SU-DHL-6 (cell line): ENCODE results near the gene NOG.

Source experiments
- H2AFZ ChIP-seq: fragments of 200-600 bp; sonication (generic); 2 replicates; pipeline ENCODE4 v1.6.1; 2014; ENCODE audit warnings: low read depth, mild to moderate bottlenecking, moderate library complexity, mixed read lengths, antibody characterized with exemption, low read length; ENCODE audit not compliant: severe bottlenecking
- H3F3A ChIP-seq: fragments of 200-600 bp; shearing (Covaris generic); 2 replicates; pipeline ENCODE4 v1.6.0; 2016; ENCODE audit warnings: antibody characterized with exemption, mild to moderate bottlenecking; ENCODE audit not compliant: insufficient read depth
- H3K27ac ChIP-seq: fragments of 200-600 bp; sonication (generic); 2 replicates; pipeline ENCODE4 v1.5.1; 2016; ENCODE audit warnings: low read depth, mild to moderate bottlenecking, low read length, moderate library complexity, mixed read lengths
- H3K27me3 ChIP-seq: fragments of 200-600 bp; sonication (generic), shearing (Covaris generic); 2 replicates; pipeline ENCODE4 v1.6.0; 2014; ENCODE audit warnings: mild to moderate bottlenecking, low read length
- H3K36me3 ChIP-seq: fragments of 200-600 bp; sonication (generic); 2 replicates; pipeline ENCODE4 v1.6.1; 2014; ENCODE audit warnings: mild to moderate bottlenecking, low read length, mixed read lengths
- H3K4me2 ChIP-seq: fragments of 300-600, 200-600 bp; shearing (Covaris generic), sonication (generic); 2 replicates; pipeline ENCODE4 v1.6.0; 2014; ENCODE audit warnings: low read length, low read depth, mild to moderate bottlenecking; ENCODE audit not compliant: poor library complexity, severe bottlenecking
- H3K4me3 ChIP-seq: fragments of 200-600 bp; sonication (generic); 2 replicates; pipeline ENCODE4 v1.5.1; 2014; ENCODE audit warnings: antibody characterized with exemption, low read length, mild to moderate bottlenecking, mixed read lengths; ENCODE audit not compliant: insufficient read depth, poor library complexity, severe bottlenecking
- H3K79me2 ChIP-seq: fragments of 200-600 bp; sonication (generic); 2 replicates; pipeline ENCODE4 v1.6.1; 2014; ENCODE audit warnings: mild to moderate bottlenecking, low read length, moderate library complexity; ENCODE audit not compliant: insufficient read depth
- H3K9ac ChIP-seq: fragments of 200-600 bp; sonication (generic); 2 replicates; pipeline ENCODE4 v1.7.0; 2014; ENCODE audit warnings: mild to moderate bottlenecking, low read length
- H3K9me2 ChIP-seq: fragments of 200-600 bp; sonication (generic); replicated peaks from 2 replicates; pipeline ENCODE4 v1.6.1; 2014; ENCODE audit warnings: low read length; ENCODE audit not compliant: insufficient read depth
- H3K9me3 ChIP-seq: fragments of 200-600 bp; sonication (generic); 2 replicates; pipeline ENCODE4 v1.6.1; 2014; ENCODE audit warnings: low read length, mixed read lengths; ENCODE audit not compliant: insufficient read depth
- H4K20me1 ChIP-seq: fragments of 200-600 bp; sonication (generic); 2 replicates; pipeline ENCODE4 v1.6.1; 2014; ENCODE audit warnings: low read depth, mild to moderate bottlenecking, antibody characterized with exemption, low read length, moderate library complexity, mixed read lengths
- EZH2phosphoT487 ChIP-seq: fragments of 200-600 bp; sonication (generic), shearing (Covaris generic); conservative IDR thresholded peaks from 2 replicates; pipeline ENCODE4 v1.6.1; 2018; ENCODE audit warnings: mild to moderate bottlenecking, antibody characterized with exemption, low read length, moderate library complexity, mixed read lengths
- TF ChIP-seq, protein P1 (sequence below): fragments of 200-600 bp; sonication (generic); IDR thresholded peaks from one replicate; pipeline ENCODE4 v1.5.1; 2017; ENCODE audit warnings: antibody characterized with exemption, mild to moderate bottlenecking, low read length, moderate library complexity; ENCODE audit not compliant: insufficient read depth, poor library complexity, severe bottlenecking

Gene NOG

DNA sequence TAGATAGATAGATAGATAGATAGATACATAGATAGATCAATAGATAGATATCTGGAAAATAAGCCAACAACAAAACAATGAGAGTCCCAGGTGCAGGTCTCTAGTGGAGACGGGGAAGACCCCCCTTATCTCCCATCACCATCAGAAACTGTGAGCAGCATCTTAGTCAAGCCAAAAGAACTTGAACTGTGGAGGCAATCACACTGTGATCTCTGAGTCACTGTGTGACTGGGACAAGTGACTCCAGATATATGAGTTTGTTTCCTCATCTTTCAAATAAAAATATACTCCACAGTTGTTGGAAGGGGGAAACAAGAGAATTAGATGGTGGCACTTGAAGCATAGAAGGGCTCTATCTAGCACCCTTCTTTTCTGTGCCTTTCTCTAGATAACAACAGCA, 42.1 kb downstream of the NOG start:
- no peaks in the 10 kb centered on the region for H3F3A ChIP-seq
- H3K27me3 ChIP-seq: no peaks in the 10 kb centered on the region
- no peaks in the 10 kb centered on the region for H3K79me2 ChIP-seq
- H2AFZ ChIP-seq: no peak overlapping the region
- H3K4me2 ChIP-seq: no peak overlapping the region
- H3K9me2 ChIP-seq: no peaks in the 10 kb centered on the region
- H3K4me3 ChIP-seq: no peak overlapping the region
- H3K27ac ChIP-seq: no peak overlapping the region
- H3K9me3 ChIP-seq: no peaks in the 10 kb centered on the region
- H3K36me3 ChIP-seq: no peaks in the 10 kb centered on the region
- TF ChIP-seq EZH2phosphoT487: no peak
- TF ChIP-seq, protein P1, sequence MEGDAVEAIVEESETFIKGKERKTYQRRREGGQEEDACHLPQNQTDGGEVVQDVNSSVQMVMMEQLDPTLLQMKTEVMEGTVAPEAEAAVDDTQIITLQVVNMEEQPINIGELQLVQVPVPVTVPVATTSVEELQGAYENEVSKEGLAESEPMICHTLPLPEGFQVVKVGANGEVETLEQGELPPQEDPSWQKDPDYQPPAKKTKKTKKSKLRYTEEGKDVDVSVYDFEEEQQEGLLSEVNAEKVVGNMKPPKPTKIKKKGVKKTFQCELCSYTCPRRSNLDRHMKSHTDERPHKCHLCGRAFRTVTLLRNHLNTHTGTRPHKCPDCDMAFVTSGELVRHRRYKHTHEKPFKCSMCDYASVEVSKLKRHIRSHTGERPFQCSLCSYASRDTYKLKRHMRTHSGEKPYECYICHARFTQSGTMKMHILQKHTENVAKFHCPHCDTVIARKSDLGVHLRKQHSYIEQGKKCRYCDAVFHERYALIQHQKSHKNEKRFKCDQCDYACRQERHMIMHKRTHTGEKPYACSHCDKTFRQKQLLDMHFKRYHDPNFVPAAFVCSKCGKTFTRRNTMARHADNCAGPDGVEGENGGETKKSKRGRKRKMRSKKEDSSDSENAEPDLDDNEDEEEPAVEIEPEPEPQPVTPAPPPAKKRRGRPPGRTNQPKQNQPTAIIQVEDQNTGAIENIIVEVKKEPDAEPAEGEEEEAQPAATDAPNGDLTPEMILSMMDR: no peak
- H4K20me1 ChIP-seq: no peaks in the 10 kb centered on the region
- H3K9ac ChIP-seq: no peak overlapping the region

DNA sequence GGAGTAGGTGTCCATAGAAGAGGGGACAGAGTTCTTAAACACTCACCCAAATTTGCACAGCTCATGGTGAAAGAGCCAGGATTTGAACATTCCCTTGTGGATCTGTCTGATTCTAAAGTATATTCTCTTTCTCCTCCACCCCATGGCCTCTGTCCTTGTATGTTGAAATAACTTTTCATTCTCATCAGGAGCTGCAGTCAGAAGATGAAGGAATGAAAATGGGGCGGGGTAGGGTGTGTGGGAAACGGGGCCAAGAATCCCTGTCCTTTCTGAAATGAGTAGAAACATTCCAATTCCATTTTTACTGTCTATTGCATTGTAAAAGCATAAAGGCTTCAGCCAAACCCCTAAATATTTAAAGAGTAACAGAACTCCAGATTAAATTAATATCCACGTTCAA, 42.8 kb downstream of the NOG start:
- no peak overlapping the region for H3K4me2 ChIP-seq
- no peak overlapping the region for H2AFZ ChIP-seq

DNA sequence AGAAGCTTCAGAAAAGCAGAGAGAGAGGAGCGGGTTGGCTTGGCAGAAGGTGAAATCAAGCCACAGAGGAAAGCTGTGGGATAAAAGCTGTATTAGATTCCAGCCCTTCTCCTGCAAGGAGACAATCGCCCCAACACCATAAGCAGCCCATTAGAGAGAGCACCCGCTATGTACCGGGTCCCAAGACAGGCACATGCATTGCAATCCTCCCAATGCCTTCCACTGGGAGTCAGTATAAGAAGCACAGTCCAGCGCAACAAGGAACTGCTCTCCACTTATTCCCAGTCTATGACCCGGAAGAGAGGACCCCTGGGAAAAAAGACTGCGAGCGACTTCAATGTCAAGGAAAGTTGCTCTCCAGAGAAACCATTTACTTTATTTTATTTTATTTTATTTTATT, 43.8 kb downstream of the NOG start:
- Histone ChIP-seq H3K9me3 (no peaks in the 10 kb centered on the region), H3K4me2 (no peak overlapping the region), H3K27ac (no peak overlapping the region), H3K9ac (no peak overlapping the region), H4K20me1 (no peaks in the 10 kb centered on the region), H3K9me2 (no peaks in the 10 kb centered on the region), H3F3A (no peaks in the 10 kb centered on the region), H3K27me3 (no peaks in the 10 kb centered on the region), H2AFZ (no peak overlapping the region), H3K4me3 (no peak overlapping the region), H3K36me3 (no peaks in the 10 kb centered on the region), H3K79me2 (no peaks in the 10 kb centered on the region)
- no peak for TF ChIP-seq EZH2phosphoT487
- TF ChIP-seq, protein P1: no peak

More for the DNA sequence above, 42.8 kb downstream of the NOG start:
- no peaks in the 10 kb centered on the region for H3K79me2 ChIP-seq
- H3K36me3 ChIP-seq: no peaks in the 10 kb centered on the region
- H3K27ac ChIP-seq: no peak overlapping the region
- H3K9me2 ChIP-seq: no peaks in the 10 kb centered on the region
- no peaks in the 10 kb centered on the region for H3K27me3 ChIP-seq
- no peaks in the 10 kb centered on the region for H4K20me1 ChIP-seq
- TF ChIP-seq EZH2phosphoT487: no peak
- TF ChIP-seq, protein P1: no peak
- no peak overlapping the region for H3K9ac ChIP-seq
- H3K4me3 ChIP-seq: no peak overlapping the region
- H3K9me3 ChIP-seq: no peaks in the 10 kb centered on the region
- no peaks in the 10 kb centered on the region for H3F3A ChIP-seq

DNA sequence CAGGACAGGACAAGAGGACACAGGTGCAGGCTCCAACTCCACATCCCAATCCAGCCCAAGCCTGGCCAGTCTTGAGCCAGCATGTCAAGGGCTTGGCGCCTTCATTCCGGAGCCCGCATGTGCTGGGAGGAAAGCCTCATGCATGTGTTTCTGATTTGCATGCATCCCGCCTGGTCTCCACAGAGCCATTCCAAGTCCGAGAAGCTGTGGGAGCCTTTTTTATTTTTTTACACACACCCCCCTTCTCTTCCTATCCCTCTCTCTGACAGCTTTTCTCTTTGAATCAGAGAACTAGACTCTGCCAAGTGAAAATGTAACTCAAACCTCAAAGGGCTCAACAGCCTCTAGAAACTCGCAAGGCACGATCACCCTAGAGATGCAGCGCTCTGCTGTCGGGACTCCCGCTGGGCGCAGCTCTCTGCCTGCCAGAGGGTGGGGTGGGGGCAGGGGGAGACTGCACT, 45.1 kb downstream of the NOG start:
- Histone ChIP-seq H3K27ac (no peak overlapping the region), H2AFZ (no peak overlapping the region), H3K79me2 (no peaks in the 10 kb centered on the region), H4K20me1 (no peaks in the 10 kb centered on the region), H3K4me2 (no peak overlapping the region), H3K4me3 (no peak overlapping the region), H3K27me3 (no peaks in the 10 kb centered on the region), H3F3A (no peaks in the 10 kb centered on the region), H3K36me3 (no peaks in the 10 kb centered on the region), H3K9me2 (no peaks in the 10 kb centered on the region), H3K9me3 (no peaks in the 10 kb centered on the region), H3K9ac (no peak overlapping the region)
- TF ChIP-seq, protein P1: no peak
- TF ChIP-seq EZH2phosphoT487: no peak
